HG03558 (cell line): ENCODE results near the gene STAT4.

Experiments
- ATAC-seq: cut with Tn5 transposase; IDR thresholded peaks from one replicate; pipeline ENCODE4 v1.9.1; 2021; ENCODE audit warnings: moderate number of reproducible peaks; ENCODE audit not compliant: unreplicated experiment; ENCODE audit errors: extremely low read depth

The STAT4 gene

GRCh38 chr2:190981333-190981732 lies 169.5 kb downstream of the STAT4 start:
- ATAC-seq, result no peak

- ATAC-seq, result no peak
These were observed 170.1 kb downstream of the STAT4 start for GRCh38 chr2:190980630-190981209.

- no peak for ATAC-seq
These were observed 170.7 kb downstream of the STAT4 start for GRCh38 chr2:190979906-190980629.
